HCT116 (cell line): Measurements from ENCODE around the gene PWWP2B. TPM values are rescaled to one million over a fixed set of nuclear protein-coding genes. Genes with fewer than 3 reads are reported as not detected.

Experiments used
- ATAC-seq: fragments of 200-7000 bp; cut with Tn5 transposase; 2 replicates; pipeline ENCODE4 v1.9.1; 2020; ENCODE audit warnings: mild to moderate bottlenecking, moderate library complexity
- BruUV-seq: library from RNA; stranded (reverse); fragments of 400-500 nt; replicated peaks from 2 replicates; lab custom pipeline; 2021; lab: Mats Ljungman, UMichigan
- CTCF ChIA-PET: fragments of 300-600 bp; sonication (Branson Sonifier 250); formaldehyde crosslinking; loops from one replicate; lab custom pipeline; 2021; ENCODE audit warnings: antibody characterized with exemption; lab: Charles Lee
- POLR2A ChIA-PET: fragments of 300-600, 350-600 bp; sonication (Branson Sonifier 250); formaldehyde crosslinking; loops from one replicate; lab custom pipeline; 2021; ENCODE audit warnings: antibody characterized with exemption; lab: Charles Lee
- RAD21 ChIA-PET, 2 experiments: fragments of 300-600 bp; sonication (Branson Sonifier 250); formaldehyde crosslinking; loops; one replicate each; lab custom pipeline; 2023; ENCODE audit warnings: low total read pairs in 2 of 2; ENCODE audit not compliant: uncharacterized antibody in 2 of 2, unreplicated experiment in 2 of 2, low non-redundant PET in 1 of 2; lab: Charles Lee
- DNase-seq: peaks from one replicate; pipeline ENCODE4 v3.0.0-alpha.2; 2010; ENCODE audit warnings: low read depth, low spot score
- H2AFZ ChIP-seq: fragments of 200-600 bp; shearing (Covaris generic), sonication (generic); 2 replicates; pipeline ENCODE4 v1.6.1; 2017; ENCODE audit warnings: low read depth, mixed run types, mixed read lengths, antibody characterized with exemption, low read length; ENCODE audit not compliant: poor library complexity, severe bottlenecking
- H3K27ac ChIP-seq: 2 replicates; pipeline ENCODE4 v1.5.1; 2012; ENCODE audit warnings: low read depth, low read length
- H3K27me3 ChIP-seq: fragments of 200-600 bp; sonication (generic); 2 replicates; pipeline ENCODE4 v1.6.1; 2016; ENCODE audit warnings: mixed run types, low read length, mixed read lengths; ENCODE audit not compliant: insufficient read depth
- H3K36me3 ChIP-seq, 2 experiments: fragments of 200-500 bp in 1 of 2; fragments of 200-600 bp in 1 of 2; sonication (Bioruptor generic) in 1 of 2; sonication (generic) in 1 of 2; 2 replicates each; pipeline versions ENCODE4 v1.5.1 to v1.6.1; 2014 to 2016; ENCODE audit warnings: low read length in 2 of 2, inconsistent platforms in 1 of 2, mixed read lengths in 1 of 2, mixed run types in 1 of 2; ENCODE audit not compliant: insufficient read depth in 2 of 2, control insufficient read depth in 1 of 2
- H3K4me1 ChIP-seq, 2 experiments: fragments of 200-600 bp in 1 of 2; sonication (generic) in 1 of 2; 2 replicates each; pipeline versions ENCODE4 v1.5.1 to v1.6.1; 2012 to 2017; ENCODE audit warnings: low read length in 2 of 2, inconsistent platforms in 1 of 2, mild to moderate bottlenecking in 1 of 2, mixed read lengths in 1 of 2, mixed run types in 1 of 2, moderate library complexity in 1 of 2; ENCODE audit not compliant: insufficient read depth in 2 of 2, control insufficient read depth in 1 of 2
- H3K4me2 ChIP-seq: fragments of 200-600 bp; sonication (generic); 2 replicates; pipeline ENCODE4 v1.6.1; 2017; ENCODE audit warnings: mixed run types, low read length, mixed read lengths
- H3K4me3 ChIP-seq, 2 experiments: fragments of 200-600 bp in 1 of 2; sonication (generic) in 1 of 2; replicated peaks in 1 of 2; 2 replicates each; pipeline ENCODE4 v1.5.1; 2011 to 2016; ENCODE audit warnings: low read length in 2 of 2, control low read depth in 1 of 2, low read depth in 1 of 2, mild to moderate bottlenecking in 1 of 2, mixed read lengths in 1 of 2, mixed run types in 1 of 2
- H3K79me2 ChIP-seq: fragments of 200-600 bp; sonication (generic); 2 replicates; pipeline ENCODE4 v1.6.1; 2017; ENCODE audit warnings: mild to moderate bottlenecking, mixed run types, low read length, moderate library complexity, mixed read lengths; ENCODE audit not compliant: insufficient read depth
- H3K9ac ChIP-seq: fragments of 200-600 bp; sonication (generic); 2 replicates; pipeline ENCODE4 v1.6.1; 2016; ENCODE audit warnings: low read length, mixed read lengths
- H3K9me2 ChIP-seq: fragments of 200-600 bp; sonication (generic), shearing (Covaris generic); 2 replicates; pipeline ENCODE4 v1.6.1; 2017; ENCODE audit warnings: mixed run types, mild to moderate bottlenecking, moderate library complexity; ENCODE audit not compliant: insufficient read depth
- H3K9me3 ChIP-seq, 2 experiments: fragments of 200-500 bp in 1 of 2; fragments of 200-600 bp in 1 of 2; sonication (Bioruptor generic) in 1 of 2; sonication (generic) in 1 of 2; 2 replicates each; pipeline ENCODE4 v1.6.1; 2014 to 2017; ENCODE audit warnings: low read length in 2 of 2, mixed read lengths in 2 of 2, inconsistent platforms in 1 of 2, low read depth in 1 of 2, mild to moderate bottlenecking in 1 of 2, mixed run types in 1 of 2, moderate library complexity in 1 of 2; ENCODE audit not compliant: control insufficient read depth in 1 of 2, insufficient read depth in 1 of 2
- H4K20me1 ChIP-seq: fragments of 200-600 bp; sonication (generic), shearing (Covaris generic); 2 replicates; pipeline ENCODE4 v1.6.1; 2017; ENCODE audit warnings: mixed run types, mild to moderate bottlenecking, moderate library complexity; ENCODE audit not compliant: insufficient read depth
- CBX3 ChIP-seq: IDR thresholded peaks from 2 replicates; pipeline ENCODE4 v1.6.1; 2012; ENCODE audit warnings: low read depth
- CEBPB ChIP-seq: IDR thresholded peaks from 2 replicates; pipeline ENCODE4 v1.6.1; 2012; ENCODE audit warnings: low read depth
- CTCF ChIP-seq, 3 experiments: fragments of 200-600 bp in 1 of 3; sonication (generic) in 1 of 3; IDR thresholded peaks in 2 of 3; conservative IDR thresholded peaks in 1 of 3; 2 replicates each; pipeline ENCODE4 v1.5.1; 2012 to 2017; ENCODE audit warnings: low read depth in 2 of 3, low read length in 2 of 3, antibody characterized with exemption in 1 of 3, borderline replicate concordance in 1 of 3, control low read depth in 1 of 3, mild to moderate bottlenecking in 1 of 3, mixed read lengths in 1 of 3, mixed run types in 1 of 3, moderate library complexity in 1 of 3; ENCODE audit not compliant: insufficient read depth in 1 of 3
- ELF1 ChIP-seq: IDR thresholded peaks from 2 replicates; pipeline ENCODE4 v1.6.1; 2012; ENCODE audit warnings: low read depth, borderline replicate concordance
- EZH2 ChIP-seq: fragments of 200-600 bp; sonication (generic); IDR thresholded peaks from 2 replicates; pipeline ENCODE4 v1.6.1; 2017; ENCODE audit warnings: antibody characterized with exemption, mixed run types
- FOSL1 ChIP-seq: IDR thresholded peaks from 2 replicates; pipeline ENCODE4 v1.6.1; 2012; ENCODE audit warnings: low read depth
- JUND ChIP-seq: IDR thresholded peaks from 2 replicates; pipeline ENCODE4 v1.6.1; 2012
- POLR2A ChIP-seq: IDR thresholded peaks from 2 replicates; pipeline ENCODE4 v1.7.0; 2011; ENCODE audit warnings: borderline replicate concordance; ENCODE audit not compliant: insufficient read depth, insufficient read length; ENCODE audit errors: extremely low read depth
- POLR2AphosphoS5 ChIP-seq: IDR thresholded peaks from 2 replicates; pipeline ENCODE4 v1.6.1; 2011; ENCODE audit warnings: mild to moderate bottlenecking, low read depth, low read length, moderate library complexity
- RAD21 ChIP-seq: IDR thresholded peaks from 2 replicates; pipeline ENCODE4 v1.6.1; 2012; ENCODE audit warnings: low read depth, mild to moderate bottlenecking
- SIN3A ChIP-seq: IDR thresholded peaks from 2 replicates; pipeline ENCODE4 v1.6.1; 2012; ENCODE audit warnings: low read depth
- SP1 ChIP-seq: IDR thresholded peaks from 2 replicates; pipeline ENCODE4 v1.6.1; 2012; ENCODE audit warnings: low read depth
- SRF ChIP-seq: IDR thresholded peaks from 2 replicates; pipeline ENCODE4 v1.6.1; 2012; ENCODE audit warnings: low read depth
- TCF7L2 ChIP-seq: IDR thresholded peaks from 2 replicates; pipeline ENCODE4 v1.7.0; 2011; ENCODE audit warnings: borderline replicate concordance, inconsistent platforms; ENCODE audit not compliant: insufficient read depth, insufficient read length; ENCODE audit errors: extremely low read depth
- YY1 ChIP-seq: IDR thresholded peaks from 2 replicates; pipeline ENCODE4 v1.6.1; 2011; ENCODE audit warnings: low read length, low read depth, moderate library complexity, mild to moderate bottlenecking; ENCODE audit not compliant: insufficient replicate concordance; ENCODE audit errors: extremely low read depth
- ZBTB33 ChIP-seq: IDR thresholded peaks from 2 replicates; pipeline ENCODE4 v1.6.1; 2011; ENCODE audit warnings: mild to moderate bottlenecking, low read length, moderate library complexity; ENCODE audit not compliant: insufficient replicate concordance; ENCODE audit errors: extremely low read depth
- ZNF274 ChIP-seq: fragments of 200-500 bp; sonication (Bioruptor generic); IDR thresholded peaks from 2 replicates; pipeline ENCODE4 v1.6.1; 2014; ENCODE audit warnings: mild to moderate bottlenecking, low read depth, low read length, inconsistent platforms
- intact Hi-C: fragments of 100-400 bp; cut with micrococcal nuclease; formaldehyde crosslinking; loops from 2 replicates; pipeline ENCODE4 v1.10.0; 2022
- total RNA-seq: library from RNA; stranded (reverse); gene quantifications from one replicate; pipeline ENCODE4 v1.2.1, GENCODE V29; 2021; ENCODE audit not compliant: unreplicated experiment

Gene PWWP2B
- total RNA-seq, 1 experiment from 2014 or later, result 13.9 TPM

- Histone ChIP-seq H3K79me2 (peaks cover 5% of the 10 kb centered on the region; the same call in 1 of the 2 replicates), H2AFZ (no peak overlapping the region), H3K27me3 (no peaks in the 10 kb centered on the region), H3K4me3 (no peak overlapping the region), H3K9ac (no peak overlapping the region), H3K27ac (no peak overlapping the region), H3K4me1 (peaks cover 31 to 47% of the 10 kb centered on the region in 2 experiments), H3K9me3 (no peaks in the 10 kb centered on the region), H3K4me2 (no peak overlapping the region), H3K36me3 (no peaks in the 10 kb centered on the region), H4K20me1 (no peaks in the 10 kb centered on the region), H3K9me2 (no peaks in the 10 kb centered on the region)
- ChIA-PET POLR2A (no interaction called here), RAD21 (no interaction called here), CTCF (no interaction called here)
- no TSS peak for BruUV-seq
- DNase-seq, result no peak
- TF ChIP-seq SP1 (no peak), ZBTB33 (no peak), CBX3 (no peak), CTCF (IDR thresholded peaks at IDR 0.05 in 2 of 3, conservative IDR thresholded peaks at IDR 0.05 in 1 of 3; ENCODE audit: borderline replicate concordance in 1 of 3, insufficient read depth in 1 of 3, low read depth in 2 of 3, low read length in 2 of 3) (peak in 2 of 3 experiments; percentile 46 to 49; a peak in 4 of 6 replicates), FOSL1 (no peak), ELF1 (no peak), JUND (no peak), TCF7L2 (no peak), CEBPB (no peak), RAD21 (peak; percentile 38; the same call in 1 of the 2 replicates), POLR2A (no peak), SRF (no peak), SIN3A (no peak), POLR2AphosphoS5 (no peak), EZH2 (no peak), ZNF274 (no peak), YY1 (no peak)
- intact Hi-C loops, result no loop called here
- ATAC-seq, result no peak
These were observed 46.6 kb downstream of the PWWP2B start for GRCh38 chr10:132443605-132443982.
